Activated CD8-positive, alpha-beta memory T cell treated with anti-CD3 and anti-CD28 coated beads for 24 hours (primary cell): Measurements from ENCODE around the gene CEP350.
"Not testable (repeated sequence)": the region's sequence is repeated elsewhere in the genome, so short reads cannot be mapped to it uniquely, and the experiment has no call there.

Experiments
- DNase-seq: peaks from one replicate; pipeline ENCODE4 v3.0.0-alpha.2; 2020

Gene CEP350

GRCh38 chr1:180131510-180131909 lies 176.9 kb downstream of the CEP350 start:
- DNase-seq, result no peak

GRCh38 chr1:180133193-180133592 lies 178.6 kb downstream of the CEP350 start:
- no peak for DNase-seq

GRCh38 chr1:180133688-180134087 lies 179.1 kb downstream of the CEP350 start:
- not testable (repeated sequence) for DNase-seq

- no peak for DNase-seq
Measured at GRCh38 chr1:180135535-180135934, 180.9 kb downstream of the CEP350 start.

- no peak for DNase-seq
Measured at GRCh38 chr1:180136331-180136967, 181.8 kb downstream of the CEP350 start.

- DNase-seq, result no peak
Measured at GRCh38 chr1:180136968-180137356, 182.4 kb downstream of the CEP350 start.

GRCh38 chr1:180137776-180138175 lies 183.2 kb downstream of the CEP350 start:
- DNase-seq, result no peak

- DNase-seq, result no peak
Measured at GRCh38 chr1:180141381-180141934, 186.8 kb downstream of the CEP350 start.

- DNase-seq, result no peak
Measured at GRCh38 chr1:180143359-180143758, 188.7 kb downstream of the CEP350 start.

- no peak for DNase-seq
Measured at GRCh38 chr1:180144659-180145357, 190.2 kb downstream of the CEP350 start.

- no peak for DNase-seq
Measured at GRCh38 chr1:180145446-180145845, 190.8 kb downstream of the CEP350 start.

GRCh38 chr1:180150982-180151381 lies 196.4 kb downstream of the CEP350 start:
- DNase-seq, result peak; percentile 26

GRCh38 chr1:180151508-180151907 lies 196.9 kb downstream of the CEP350 start:
- no peak for DNase-seq

GRCh38 chr1:180152588-180152987 lies 198.0 kb downstream of the CEP350 start:
- peak; percentile 21 for DNase-seq

- peak; percentile 42 for DNase-seq
Measured at GRCh38 chr1:180153032-180153431, 198.4 kb downstream of the CEP350 start.

GRCh38 chr1:180154003-180154324 lies 199.4 kb downstream of the CEP350 start:
- no peak for DNase-seq

GRCh38 chr1:180154325-180155181 lies 199.9 kb downstream of the CEP350 start, which contains the start of gene QSOX1:
TSS of gene QSOX1 (plus strand) at chr1:180154869. CDS start at chr1:180154908, 39 bp downstream.
- DNase-seq, result peak; percentile 95

- peak; percentile 75 for DNase-seq
Measured at GRCh38 chr1:180155182-180155682, 200.6 kb downstream of the CEP350 start.

- DNase-seq, result peak; percentile 37
Measured at GRCh38 chr1:180156201-180156600, 201.6 kb downstream of the CEP350 start.

GRCh38 chr1:180156631-180157091 lies 202.1 kb downstream of the CEP350 start:
- DNase-seq, result peak; percentile 45

- DNase-seq, result peak; percentile 49
Measured at GRCh38 chr1:180157108-180157507, 202.5 kb downstream of the CEP350 start.

GRCh38 chr1:180157576-180158057 lies 203.0 kb downstream of the CEP350 start:
- DNase-seq, result no peak
